Tibial nerve (tissue), 4 donors: ENCODE results near the gene SORBS1. TPM values are rescaled to one million over a fixed set of nuclear protein-coding genes. Genes with fewer than 3 reads are reported as not detected.
A peak's percentile ranks its signal among the peaks of the same experiment; 100 is the strongest.

Experiments used
- DNase-seq, 2 donors: peaks; one replicate each; pipeline ENCODE4 v3.0.0-alpha.2; 2019; ENCODE audit warnings: low spot score in 2 of 2
- H3K27ac ChIP-seq, 4 donors: fragments of 200-600 bp; sonication (generic) in 3 of 4; one replicate each; pipeline ENCODE4 v1.5.1; 2017 to 2019; ENCODE audit warnings: mild to moderate bottlenecking in 1 of 4
- H3K27me3 ChIP-seq, 2 donors: fragments of 200-600 bp; sonication (generic) in 1 of 2; one replicate each; pipeline versions ENCODE4 v1.5.1 to v1.6.0; 2017 to 2019
- H3K36me3 ChIP-seq, 3 donors: fragments of 200-600 bp; sonication (generic); one replicate each; pipeline ENCODE4 v1.5.1; 2018 to 2019
- H3K4me1 ChIP-seq, 4 donors: fragments of 200-600 bp; sonication (generic) in 3 of 4; one replicate each; pipeline ENCODE4 v1.5.1; 2017 to 2019
- H3K4me3 ChIP-seq, 4 donors: fragments of 200-600 bp; sonication (generic) in 3 of 4; one replicate each; pipeline ENCODE4 v1.5.1; 2017 to 2019; ENCODE audit warnings: mild to moderate bottlenecking in 1 of 4, moderate library complexity in 1 of 4
- H3K9me3 ChIP-seq, 4 donors: fragments of 200-600 bp; sonication (generic) in 3 of 4; one replicate each; pipeline ENCODE4 v1.5.1; 2017 to 2019
- CTCF ChIP-seq, 5 experiments: fragments of 200-600 bp in 3 of 5; fragments of 450-650 bp in 2 of 5; sonication (generic) in 3 of 5; IDR thresholded peaks; one replicate each; pipeline ENCODE4 v1.5.1; 2016 to 2019; ENCODE audit warnings: antibody characterized with exemption in 5 of 5, mild to moderate bottlenecking in 3 of 5, moderate library complexity in 2 of 5
- EP300 ChIP-seq, 2 donors: sonication (generic); formaldehyde crosslinking; IDR thresholded peaks; one replicate each; pipeline ENCODE4 v1.6.1; 2017; ENCODE audit warnings: antibody characterized with exemption in 2 of 2, mild to moderate bottlenecking in 1 of 2
- POLR2A ChIP-seq, 2 donors: fragments of 450-650 bp; IDR thresholded peaks; one replicate each; pipeline ENCODE4 v1.6.1; 2017; ENCODE audit warnings: antibody characterized with exemption in 2 of 2, mild to moderate bottlenecking in 2 of 2, moderate library complexity in 2 of 2
- WGBS, 2 donors: methylation state at CpG; one replicate each; pipeline ENCODE4 v1.1.5; 2018; 5-methylcytosine and 5-hydroxymethylcytosine counted together
- total RNA-seq, 4 donors: library from RNA; depleted of rRNA; stranded (reverse); fragments of >200 nt; gene quantifications; one replicate each; pipeline ENCODE4 v1.1.0, GENCODE V29; 2016

The SORBS1 gene
- total RNA-seq, 4 donors from 2014 or later: 427 to 623 (median 567) TPM

GRCh38 chr10:95399183-95399582 is 162.0 kb downstream of the SORBS1 start:
- 69 to 74% methylated on average over 5 of the region's 5 CpGs for WGBS, 2 donors
- TF ChIP-seq POLR2A (IDR thresholded peaks at IDR 0.05) (no peak), CTCF (IDR thresholded peaks at IDR 0.05) (no peak), EP300 (IDR thresholded peaks at IDR 0.05) (no peak)
- no peak for DNase-seq
- H3K9me3 ChIP-seq: no peaks in the 10 kb centered on the region
- H3K27ac ChIP-seq: peak overlapping the region in 2 of 4 donors; percentile 18 to 53
- peaks cover 0 to 94% (median 0%) of the 10 kb centered on the region in 3 donors for H3K36me3 ChIP-seq
- no peak overlapping the region for H3K4me3 ChIP-seq
- no peaks in the 10 kb centered on the region for H3K27me3 ChIP-seq
- peaks cover 0 to 51% (median 2%) of the 10 kb centered on the region in 4 donors for H3K4me1 ChIP-seq

- TF ChIP-seq EP300 (IDR thresholded peaks at IDR 0.05): no peak
- TF ChIP-seq POLR2A (IDR thresholded peaks at IDR 0.05): no peak
- TF ChIP-seq CTCF (IDR thresholded peaks at IDR 0.05): no peak
- H3K27ac ChIP-seq: peak overlapping the region in 1 of 4 donors; percentile 33
- peaks cover 0 to 59% (median 1%) of the 10 kb centered on the region in 4 donors for H3K4me1 ChIP-seq
- no peaks in the 10 kb centered on the region for H3K9me3 ChIP-seq
- 76 to 78% methylated on average over 3 of the region's 3 CpGs for WGBS, 2 donors
- peaks cover 0 to 92% (median 0%) of the 10 kb centered on the region in 3 donors for H3K36me3 ChIP-seq
- H3K27me3 ChIP-seq: no peaks in the 10 kb centered on the region
- DNase-seq: no peak
- H3K4me3 ChIP-seq: no peak overlapping the region
Measured at GRCh38 chr10:95397747-95398146, 163.4 kb downstream of the SORBS1 start.

- H3K27me3 ChIP-seq: no peaks in the 10 kb centered on the region
- peaks cover 0 to 79% (median 0%) of the 10 kb centered on the region in 3 donors for H3K36me3 ChIP-seq
- no peak for DNase-seq
- WGBS, 2 donors: 89% methylated on average over 10 of the region's 10 CpGs
- peak overlapping the region in 1 of 4 donors; percentile 13 for H3K27ac ChIP-seq
- no peaks in the 10 kb centered on the region for H3K9me3 ChIP-seq
- H3K4me3 ChIP-seq: no peak overlapping the region
- no peak for TF ChIP-seq POLR2A (IDR thresholded peaks at IDR 0.05)
- no peak for TF ChIP-seq CTCF (IDR thresholded peaks at IDR 0.05)
- peak in 1 of 2 donors; percentile 6 for TF ChIP-seq EP300 (IDR thresholded peaks at IDR 0.05)
- peaks cover 0 to 66% (median 12%) of the 10 kb centered on the region in 4 donors for H3K4me1 ChIP-seq
Measured at GRCh38 chr10:95395947-95396449, 165.2 kb downstream of the SORBS1 start.

GRCh38 chr10:95394161-95394880 is 166.8 kb downstream of the SORBS1 start:
- Histone ChIP-seq H3K27ac (peak overlapping the region in 2 of 4 donors; percentile 81 to 82), H3K27me3 (no peaks in the 10 kb centered on the region), H3K9me3 (no peaks in the 10 kb centered on the region), H3K4me3 (no peak overlapping the region), H3K4me1 (peaks cover 0 to 75% (median 23%) of the 10 kb centered on the region in 4 donors), H3K36me3 (peaks cover 0 to 68% (median 0%) of the 10 kb centered on the region in 3 donors)
- no peak for TF ChIP-seq CTCF (IDR thresholded peaks at IDR 0.05)
- 74 to 79% methylated on average over 6 of the region's 6 CpGs for WGBS, 2 donors
- DNase-seq: no peak

DNA sequence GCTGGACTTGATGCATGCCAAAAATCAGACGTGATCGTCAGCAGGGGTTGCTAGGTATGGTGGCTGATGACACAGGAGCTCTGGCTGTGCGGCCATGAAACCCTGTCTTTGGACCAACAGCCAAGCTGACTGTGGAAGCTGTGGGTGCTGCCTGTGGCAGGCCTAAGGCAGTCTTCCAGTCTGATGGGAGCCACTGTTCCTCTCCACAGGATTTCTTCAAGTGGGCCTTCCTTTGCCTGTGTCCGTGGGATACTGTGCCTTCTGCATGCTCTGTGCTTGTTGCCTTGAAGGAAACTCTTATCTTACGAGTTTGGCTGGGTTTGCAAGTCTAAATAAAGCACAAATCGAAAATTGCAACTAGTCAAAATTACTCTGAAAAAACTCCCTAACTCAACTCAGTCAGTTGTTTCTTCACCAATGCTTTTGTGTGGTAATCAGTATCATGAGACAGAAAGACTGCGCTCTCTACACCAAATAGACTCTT is 168.4 kb downstream of the SORBS1 start:
- Histone ChIP-seq H3K9me3 (no peaks in the 10 kb centered on the region), H3K27ac (peak overlapping the region in 2 of 4 donors; percentile 81 to 82), H3K36me3 (peaks cover 0 to 52% (median 0%) of the 10 kb centered on the region in 3 donors), H3K4me1 (peaks cover 0 to 85% (median 36%) of the 10 kb centered on the region in 4 donors), H3K4me3 (no peak overlapping the region), H3K27me3 (no peaks in the 10 kb centered on the region)
- WGBS, 2 donors: 56 to 65% methylated on average over 7 of the region's 7 CpGs
- TF ChIP-seq CTCF (IDR thresholded peaks at IDR 0.05): no peak
- no peak for TF ChIP-seq POLR2A (IDR thresholded peaks at IDR 0.05)
- TF ChIP-seq EP300 (IDR thresholded peaks at IDR 0.05): no peak
- DNase-seq: no peak
